SK-N-SH treated with all-trans-retinoic acid at 6 μM for 48 hours (cell line): ENCODE data around the gene TP53.

Experiments used
- ESRRG ChIP-seq: fragments of 250-450 bp; sonication (Bioruptor Pico); IDR thresholded peaks from 2 replicates; pipeline ENCODE4 v1.6.1; 2021; ENCODE audit warnings: mild to moderate bottlenecking
- GLIS3 ChIP-seq: fragments of 250-450 bp; sonication (Bioruptor Pico); IDR thresholded peaks from 2 replicates; pipeline ENCODE4 v1.5.0; 2020; ENCODE audit warnings: mild to moderate bottlenecking, moderate library complexity
- OSR1 ChIP-seq: fragments of 250-450 bp; sonication (Bioruptor Pico); IDR thresholded peaks from 2 replicates; pipeline ENCODE4 v1.8.0; 2022; ENCODE audit warnings: moderate library complexity, mild to moderate bottlenecking, inconsistent platforms
- TSHZ2 ChIP-seq: fragments of 250-450 bp; sonication (Bioruptor Pico); IDR thresholded peaks from 2 replicates; pipeline ENCODE4 v1.5.0; 2020; ENCODE audit warnings: mild to moderate bottlenecking, moderate library complexity
- ZC3H10 ChIP-seq: fragments of 250-450 bp; sonication (Bioruptor Pico); IDR thresholded peaks from 2 replicates; pipeline ENCODE4 v1.5.1; 2021; ENCODE audit warnings: mild to moderate bottlenecking, moderate library complexity
- ZFP3 ChIP-seq: fragments of 250-450 bp; sonication (Bioruptor Pico); IDR thresholded peaks from 2 replicates; pipeline ENCODE4 v1.5.0; 2020; ENCODE audit warnings: mild to moderate bottlenecking, moderate library complexity
- ZFP30 ChIP-seq: fragments of 450-650 bp; formaldehyde crosslinking; IDR thresholded peaks from 2 replicates; pipeline ENCODE4 v1.5.0; 2022; ENCODE audit warnings: mild to moderate bottlenecking, moderate library complexity
- TF ChIP-seq, protein P1 (sequence below): fragments of 250-450 bp; sonication (Bioruptor Pico); IDR thresholded peaks from 2 replicates; pipeline ENCODE4 v1.5.1; 2020; ENCODE audit warnings: low read depth, mild to moderate bottlenecking, moderate library complexity

- TF ChIP-seq TSHZ2 (CRISPR knock-in tag) (no peak), ZFP30 (CRISPR knock-in tag) (no peak), GLIS3 (CRISPR knock-in tag) (no peak), ESRRG (CRISPR knock-in tag) (no peak), OSR1 (CRISPR knock-in tag) (no peak), ZFP3 (CRISPR knock-in tag) (no peak), ZC3H10 (CRISPR knock-in tag) (no peak)
- TF ChIP-seq, protein P1, sequence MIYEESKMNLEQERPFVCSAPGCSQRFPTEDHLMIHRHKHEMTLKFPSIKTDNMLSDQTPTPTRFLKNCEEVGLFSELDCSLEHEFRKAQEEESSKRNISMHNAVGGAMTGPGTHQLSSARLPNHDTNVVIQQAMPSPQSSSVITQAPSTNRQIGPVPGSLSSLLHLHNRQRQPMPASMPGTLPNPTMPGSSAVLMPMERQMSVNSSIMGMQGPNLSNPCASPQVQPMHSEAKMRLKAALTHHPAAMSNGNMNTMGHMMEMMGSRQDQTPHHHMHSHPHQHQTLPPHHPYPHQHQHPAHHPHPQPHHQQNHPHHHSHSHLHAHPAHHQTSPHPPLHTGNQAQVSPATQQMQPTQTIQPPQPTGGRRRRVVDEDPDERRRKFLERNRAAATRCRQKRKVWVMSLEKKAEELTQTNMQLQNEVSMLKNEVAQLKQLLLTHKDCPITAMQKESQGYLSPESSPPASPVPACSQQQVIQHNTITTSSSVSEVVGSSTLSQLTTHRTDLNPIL (CRISPR knock-in tag), result no peak
These were observed 25.0 kb upstream of the TP53 start for GRCh38 chr17:7712111-7712771.
